Nephron (organoid): ENCODE data around the gene DMAC2.

Experiments
- H3K27ac Mint-ChIP-seq, 3 experiments: 2 replicates each; pipeline ENCODE4 v1.8.0; 2020; ENCODE audit warnings: mixed read lengths in 3 of 3, mild to moderate bottlenecking in 2 of 3, moderate library complexity in 1 of 3
- H3K27me3 Mint-ChIP-seq: 2 replicates; pipeline ENCODE4 v1.8.0; 2021; ENCODE audit warnings: low read depth, mild to moderate bottlenecking, moderate library complexity, mixed read lengths
- H3K36me3 Mint-ChIP-seq: 2 replicates; pipeline ENCODE4 v1.8.0; 2020; ENCODE audit warnings: low read depth, mixed read lengths
- H3K4me1 Mint-ChIP-seq: 2 replicates; pipeline ENCODE4 v1.8.0; 2020; ENCODE audit warnings: mixed read lengths
- H3K4me3 Mint-ChIP-seq, 3 experiments: 2 replicates each; pipeline ENCODE4 v1.8.0; 2020; ENCODE audit warnings: mild to moderate bottlenecking in 3 of 3, mixed read lengths in 3 of 3, moderate library complexity in 2 of 3
- H3K9me3 Mint-ChIP-seq: 2 replicates; pipeline ENCODE4 v1.8.0; 2020; ENCODE audit warnings: mixed read lengths
- CTCF ChIP-seq, 3 experiments: fragments of 200-600 bp; sonication (generic); IDR thresholded peaks; one replicate each; pipeline ENCODE4 v1.5.0; 2021; ENCODE audit warnings: antibody characterized with exemption in 3 of 3; ENCODE audit not compliant: unreplicated experiment in 3 of 3

Gene DMAC2

GRCh38 chr19:41399525-41399924, 40.2 kb downstream of the DMAC2 start:
- no peak for TF ChIP-seq CTCF (IDR thresholded peaks at IDR 0.05; ENCODE audit: unreplicated experiment in 3 of 3)
- H3K4me3 Mint-ChIP-seq = peak overlapping the region; percentile 98 to 100 (median 99)
- peaks cover 41% of the 10 kb centered on the region for H3K4me1 Mint-ChIP-seq
- H3K36me3 Mint-ChIP-seq = peaks cover 3% of the 10 kb centered on the region
- no peaks in the 10 kb centered on the region for H3K27me3 Mint-ChIP-seq
- peak overlapping the region in 2 of 3 experiments; percentile 73 to 100 for H3K27ac Mint-ChIP-seq
- no peaks in the 10 kb centered on the region for H3K9me3 Mint-ChIP-seq

GRCh38 chr19:41399091-41399490, 40.6 kb downstream of the DMAC2 start:
- H3K4me1 Mint-ChIP-seq = peaks cover 41% of the 10 kb centered on the region
- H3K27ac Mint-ChIP-seq = peak overlapping the region; percentile 99 to 100 (median 100)
- no peak for TF ChIP-seq CTCF (IDR thresholded peaks at IDR 0.05; ENCODE audit: unreplicated experiment in 3 of 3)
- peaks cover 3% of the 10 kb centered on the region for H3K36me3 Mint-ChIP-seq
- no peaks in the 10 kb centered on the region for H3K9me3 Mint-ChIP-seq
- no peaks in the 10 kb centered on the region for H3K27me3 Mint-ChIP-seq
- peak overlapping the region; percentile 98 to 100 (median 99) for H3K4me3 Mint-ChIP-seq

- peaks cover 41% of the 10 kb centered on the region for H3K4me1 Mint-ChIP-seq
- TF ChIP-seq CTCF (IDR thresholded peaks at IDR 0.05; ENCODE audit: unreplicated experiment in 3 of 3) = no peak
- H3K9me3 Mint-ChIP-seq = no peaks in the 10 kb centered on the region
- H3K36me3 Mint-ChIP-seq = peaks cover 3% of the 10 kb centered on the region
- peak overlapping the region; percentile 98 to 100 (median 99) for H3K4me3 Mint-ChIP-seq
- H3K27ac Mint-ChIP-seq = peak overlapping the region; percentile 99 to 100 (median 100)
- H3K27me3 Mint-ChIP-seq = no peaks in the 10 kb centered on the region
Measured at GRCh38 chr19:41398598-41398997, 41.1 kb downstream of the DMAC2 start.

GRCh38 chr19:41398050-41398418, 41.7 kb downstream of the DMAC2 start:
- no peak for TF ChIP-seq CTCF (IDR thresholded peaks at IDR 0.05; ENCODE audit: unreplicated experiment in 3 of 3)
- H3K27ac Mint-ChIP-seq = peak overlapping the region; percentile 99 to 100 (median 100)
- no peaks in the 10 kb centered on the region for H3K27me3 Mint-ChIP-seq
- H3K4me3 Mint-ChIP-seq = peak overlapping the region; percentile 98 to 100 (median 99)
- no peaks in the 10 kb centered on the region for H3K9me3 Mint-ChIP-seq
- peaks cover 3% of the 10 kb centered on the region for H3K36me3 Mint-ChIP-seq
- H3K4me1 Mint-ChIP-seq = peaks cover 41% of the 10 kb centered on the region

GRCh38 chr19:41397086-41398049, 42.3 kb downstream of the DMAC2 start, which contains the start of the genes BCKDHA and EXOSC5:
BCKDHA (plus strand) TSS chr19:41397818; CDS start chr19:41397828, 10 bp downstream.
EXOSC5 (minus strand) TSS chr19:41397359; CDS start chr19:41397328, 31 bp downstream.
- Mint-ChIP-seq H3K9me3 (no peaks in the 10 kb centered on the region), H3K27me3 (peaks cover 3% of the 10 kb centered on the region), H3K4me1 (peaks cover 41% of the 10 kb centered on the region), H3K4me3 (peak within 1 kb of the TSS; percentile 98 to 100 (median 99)), H3K27ac (peak within 1 kb of the TSS; percentile 99 to 100 (median 100)), H3K36me3 (peaks cover 3% of the 10 kb centered on the region)
- no peak for TF ChIP-seq CTCF (IDR thresholded peaks at IDR 0.05; ENCODE audit: unreplicated experiment in 3 of 3)
